Osteocyte (in vitro differentiated cells): ENCODE measurements around the gene DNAH9. TPM values are rescaled to one million over a fixed set of nuclear protein-coding genes. Genes with fewer than 3 reads are reported as not detected.

ENCODE experiments used
- DNase-seq: peaks from one replicate; pipeline ENCODE4 v3.0.0; 2021; ENCODE audit warnings: mixed read lengths; ENCODE audit not compliant: unreplicated experiment; ENCODE audit errors: extremely low spot score
- H3K27ac Mint-ChIP-seq: one replicate; pipeline ENCODE4 v1.8.0; 2021; ENCODE audit warnings: mild to moderate bottlenecking, mixed read lengths; ENCODE audit not compliant: unreplicated experiment
- H3K27me3 Mint-ChIP-seq: one replicate; pipeline ENCODE4 v1.8.0; 2021; ENCODE audit warnings: mixed read lengths; ENCODE audit not compliant: unreplicated experiment
- H3K36me3 Mint-ChIP-seq: one replicate; pipeline ENCODE4 v1.8.0; 2021; ENCODE audit warnings: mixed read lengths; ENCODE audit not compliant: unreplicated experiment
- H3K4me1 Mint-ChIP-seq: one replicate; pipeline ENCODE4 v1.8.0; 2021; ENCODE audit warnings: mixed read lengths; ENCODE audit not compliant: unreplicated experiment
- H3K4me3 Mint-ChIP-seq: one replicate; pipeline ENCODE4 v1.8.0; 2021; ENCODE audit warnings: mild to moderate bottlenecking, moderate library complexity, mixed read lengths; ENCODE audit not compliant: unreplicated experiment
- H3K9me3 Mint-ChIP-seq: one replicate; pipeline ENCODE4 v1.8.0; 2021; ENCODE audit warnings: mixed read lengths; ENCODE audit not compliant: unreplicated experiment
- CTCF ChIP-seq: fragments of 200-600 bp; sonication (generic); IDR thresholded peaks from 2 replicates; pipeline ENCODE4 v1.5.0; 2021; ENCODE audit warnings: antibody characterized with exemption, mild to moderate bottlenecking, moderate library complexity
- total RNA-seq: library from RNA; stranded (reverse); gene quantifications from 2 replicates; pipeline ENCODE4 v1.2.1, GENCODE V29; 2021

The DNAH9 gene
- total RNA-seq, 1 donor from 2014 or later = not detected

GRCh38 chr17:11692688-11693087 lies 94.4 kb downstream of the DNAH9 start:
- TF ChIP-seq CTCF = no peak
- H3K27ac Mint-ChIP-seq = no peak overlapping the region
- no peak for DNase-seq
- H3K4me3 Mint-ChIP-seq = no peak overlapping the region
- H3K36me3 Mint-ChIP-seq = no peaks in the 10 kb centered on the region
- peaks cover 11% of the 10 kb centered on the region for H3K9me3 Mint-ChIP-seq
- H3K4me1 Mint-ChIP-seq = no peaks in the 10 kb centered on the region
- H3K27me3 Mint-ChIP-seq = no peaks in the 10 kb centered on the region

- Mint-ChIP-seq H3K27me3 (no peaks in the 10 kb centered on the region), H3K9me3 (peaks cover 12% of the 10 kb centered on the region), H3K27ac (no peak overlapping the region), H3K4me1 (no peaks in the 10 kb centered on the region), H3K36me3 (no peaks in the 10 kb centered on the region), H3K4me3 (no peak overlapping the region)
- DNase-seq = no peak
- no peak for TF ChIP-seq CTCF
Measured at GRCh38 chr17:11693284-11693683, 95.0 kb downstream of the DNAH9 start.

- Mint-ChIP-seq H3K9me3 (peaks cover 16% of the 10 kb centered on the region), H3K36me3 (no peaks in the 10 kb centered on the region), H3K27me3 (no peaks in the 10 kb centered on the region), H3K4me3 (no peak overlapping the region), H3K4me1 (no peaks in the 10 kb centered on the region), H3K27ac (no peak overlapping the region)
- TF ChIP-seq CTCF = no peak
- DNase-seq = no peak
Measured at GRCh38 chr17:11700668-11701067, 102.4 kb downstream of the DNAH9 start.

- no peaks in the 10 kb centered on the region for H3K4me1 Mint-ChIP-seq
- H3K9me3 Mint-ChIP-seq = peaks cover 10% of the 10 kb centered on the region
- no peak overlapping the region for H3K4me3 Mint-ChIP-seq
- no peaks in the 10 kb centered on the region for H3K36me3 Mint-ChIP-seq
- no peak for TF ChIP-seq CTCF
- no peak overlapping the region for H3K27ac Mint-ChIP-seq
- H3K27me3 Mint-ChIP-seq = no peaks in the 10 kb centered on the region
- no peak for DNase-seq
Measured at GRCh38 chr17:11701911-11702310, 103.6 kb downstream of the DNAH9 start.

GRCh38 chr17:11704041-11704440 lies 105.8 kb downstream of the DNAH9 start:
- no peak for TF ChIP-seq CTCF
- Mint-ChIP-seq H3K9me3 (peaks cover 5% of the 10 kb centered on the region), H3K36me3 (no peaks in the 10 kb centered on the region), H3K27ac (no peak overlapping the region), H3K4me3 (no peak overlapping the region), H3K4me1 (no peaks in the 10 kb centered on the region), H3K27me3 (no peaks in the 10 kb centered on the region)
- DNase-seq = no peak
